HG02852 (cell line): ENCODE measurements around the gene EDEM2.
"Not testable (repeated sequence)": the region's sequence is repeated elsewhere in the genome, so short reads cannot be mapped to it uniquely, and the experiment has no call there.

Experiments used
- ATAC-seq: cut with Tn5 transposase; IDR thresholded peaks from one replicate; pipeline ENCODE4 v1.9.1; 2021; ENCODE audit warnings: mild to moderate bottlenecking, moderate library complexity; ENCODE audit not compliant: unreplicated experiment

EDEM2 gene

GRCh38 chr20:35091816-35092523, 55.2 kb downstream of the EDEM2 start:
- ATAC-seq: peak; percentile 31

GRCh38 chr20:35088231-35089145, 58.6 kb downstream of the EDEM2 start:
- ATAC-seq: no peak

- no peak for ATAC-seq
These were observed 59.3 kb downstream of the EDEM2 start for GRCh38 chr20:35087791-35088190.

- ATAC-seq: no peak
These were observed 59.8 kb downstream of the EDEM2 start for GRCh38 chr20:35087355-35087754.

GRCh38 chr20:35085477-35086225, 61.5 kb downstream of the EDEM2 start:
- ATAC-seq: no peak

GRCh38 chr20:35084998-35085397, 62.1 kb downstream of the EDEM2 start:
- no peak for ATAC-seq

- ATAC-seq: not testable (repeated sequence)
These were observed 66.8 kb downstream of the EDEM2 start for GRCh38 chr20:35080348-35080642.

- no peak for ATAC-seq
These were observed 67.4 kb downstream of the EDEM2 start for GRCh38 chr20:35079472-35080347.

GRCh38 chr20:35077872-35078271, 69.3 kb downstream of the EDEM2 start:
- ATAC-seq: no peak

- no peak for ATAC-seq
These were observed 69.8 kb downstream of the EDEM2 start for GRCh38 chr20:35077341-35077740.

GRCh38 chr20:35071436-35072153, 75.5 kb downstream of the EDEM2 start:
- not testable (repeated sequence) for ATAC-seq

- ATAC-seq: no peak
These were observed 80.9 kb downstream of the EDEM2 start for GRCh38 chr20:35066194-35066593.
